Myometrial cell (primary cell): ENCODE data around the gene SPDYE18. TPM values are rescaled to one million over a fixed set of nuclear protein-coding genes. Genes with fewer than 3 reads are reported as not detected.

Experiments used
- total RNA-seq: library from RNA; depleted of rRNA; stranded (reverse); fragments of >200 nt; gene quantifications from 2 replicates; pipeline ENCODE4 v1.2.3, GENCODE V29; 2015

SPDYE18 gene
- not detected in 2 replicates for total RNA-seq

GRCh38 chr7:77062557-77062956, at the start of gene SPDYE18:
TSS of gene SPDYE18 (minus strand) at chr7:77062558. CDS start at chr7:77060512, 2,046 bp downstream.

GRCh38 chr7:77032261-77032660, 30.1 kb downstream of the SPDYE18 start, which contains the start of gene SPDYE17:
TSS of gene SPDYE17 (minus strand) at chr7:77032361. CDS start at chr7:77030570, 1,791 bp downstream.

Other genes with a start within 250 kb of the SPDYE18 start
- not detected in 2 replicates for gene SPDYE17, start 30.2 kb downstream of the SPDYE18 start, total RNA-seq
- under 0.01 and 3.7 TPM in 2 replicates for gene CCDC146, start 60.1 kb upstream of the SPDYE18 start, total RNA-seq
- not detected in 2 replicates for gene FGL2, start 137.3 kb upstream of the SPDYE18 start, total RNA-seq